MCF 10A (cell line): ENCODE measurements around the gene RINT1. TPM values are rescaled to one million over a fixed set of nuclear protein-coding genes. Genes with fewer than 3 reads are reported as not detected.
A peak's percentile ranks its signal among the peaks of the same experiment; 100 is the strongest.
"Not testable (repeated sequence)": the region's sequence is repeated elsewhere in the genome, so short reads cannot be mapped to it uniquely, and the experiment has no call there.

Source experiments
- BruUV-seq: library from RNA; stranded (reverse); fragments of 400-500 nt; replicated peaks from 2 replicates; lab custom pipeline; 2021; lab: Mats Ljungman, UMichigan
- CTCF ChIA-PET: fragments of 300-600 bp; sonication (Branson Sonifier 250); formaldehyde crosslinking; extraction: SDS; loops from one replicate; lab custom pipeline; 2021; ENCODE audit warnings: antibody characterized with exemption, inconsistent platforms; lab: Yijun Ruan, JAX
- POLR2A ChIA-PET: fragments of 300-600, 350-650 bp; sonication (Branson Sonifier 250); formaldehyde crosslinking; extraction: SDS; loops from one replicate; lab custom pipeline; 2020; ENCODE audit warnings: antibody characterized with exemption, inconsistent platforms; lab: Yijun Ruan, JAX
- DNase-seq: peaks from one replicate; pipeline ENCODE4 v3.0.0-alpha.2; 2018; ENCODE audit not compliant: unreplicated experiment
- H3K27ac Mint-ChIP-seq: one replicate; pipeline ENCODE4 v1.8.0; 2022; ENCODE audit warnings: mild to moderate bottlenecking, low read depth, mixed read lengths; ENCODE audit not compliant: unreplicated experiment
- H3K27me3 Mint-ChIP-seq: one replicate; pipeline ENCODE4 v1.8.0; 2022; ENCODE audit warnings: mixed read lengths; ENCODE audit not compliant: insufficient read depth, unreplicated experiment
- H3K36me3 Mint-ChIP-seq: one replicate; pipeline ENCODE4 v1.8.0; 2022; ENCODE audit warnings: mild to moderate bottlenecking, moderate library complexity, mixed read lengths; ENCODE audit not compliant: insufficient read depth, unreplicated experiment
- H3K4me1 Mint-ChIP-seq: one replicate; pipeline ENCODE4 v1.8.0; 2022; ENCODE audit warnings: mixed read lengths; ENCODE audit not compliant: insufficient read depth, unreplicated experiment
- H3K4me3 Mint-ChIP-seq: one replicate; pipeline ENCODE4 v1.8.0; 2022; ENCODE audit warnings: mild to moderate bottlenecking, moderate library complexity, mixed read lengths; ENCODE audit not compliant: unreplicated experiment
- H3K9me3 Mint-ChIP-seq: one replicate; pipeline ENCODE4 v1.8.0; 2022; ENCODE audit warnings: mixed read lengths; ENCODE audit not compliant: unreplicated experiment
- intact Hi-C: fragments of 100-400 bp; cut with micrococcal nuclease; formaldehyde crosslinking; loops from 2 replicates; pipeline ENCODE4 v1.14.1; 2022
- total RNA-seq: library from RNA; stranded (reverse); gene quantifications from 2 replicates; pipeline ENCODE4 v1.2.3, GENCODE V29; 2022
- TF ChIP-seq, protein P1 (sequence below): fragments of 200-600 bp; IDR thresholded peaks from one replicate; pipeline ENCODE4 v1.8.0; 2022; ENCODE audit warnings: antibody characterized with exemption, mild to moderate bottlenecking; ENCODE audit not compliant: unreplicated experiment

Gene RINT1
- total RNA-seq, 1 experiment from 2014 or later = 29.2 TPM

DNA sequence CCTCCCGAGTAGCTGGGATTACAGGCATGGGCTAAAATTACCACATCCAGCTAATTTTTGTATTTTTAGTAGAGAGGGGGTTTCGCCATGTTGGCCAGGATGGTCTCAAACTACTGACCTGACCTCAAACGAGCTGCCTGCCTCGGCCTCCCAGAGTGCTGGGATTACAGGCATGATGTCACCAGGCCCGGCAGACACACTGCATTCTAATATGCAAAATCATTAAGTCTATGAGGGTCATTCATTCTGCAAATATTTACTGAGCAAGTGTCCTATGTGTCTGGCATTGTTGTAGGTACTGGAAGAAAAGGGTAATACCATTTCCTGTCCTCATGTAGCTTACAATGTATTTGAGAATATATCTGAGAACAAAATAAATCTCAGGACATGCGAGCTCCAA, 12.6 kb upstream of the RINT1 start:
- BruUV-seq = TSS peak; percentile 22

DNA sequence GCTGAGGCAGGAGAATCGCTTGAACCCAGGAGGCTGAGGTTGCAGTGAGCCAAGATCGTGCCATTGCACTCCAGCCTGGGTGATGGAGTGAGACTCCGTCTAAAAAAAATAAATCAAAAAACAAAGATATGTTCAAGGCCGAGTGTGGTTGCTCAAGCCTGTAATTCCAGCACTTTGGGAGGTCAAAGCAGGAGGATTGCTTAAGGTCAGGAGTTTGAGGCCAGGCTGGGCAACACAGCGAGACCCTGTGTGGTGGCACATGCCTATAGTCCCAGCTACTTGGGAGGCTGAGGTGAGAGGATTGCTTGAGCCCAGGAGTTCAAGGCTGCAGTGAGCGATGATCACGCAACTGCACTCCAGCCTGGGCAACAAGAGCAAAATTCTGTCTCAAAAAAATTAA, 11.4 kb upstream of the RINT1 start:
- intact Hi-C loops = not testable (repeated sequence)

More for the DNA sequence above, 12.6 kb upstream of the RINT1 start:
- ChIA-PET POLR2A (interaction anchor here (0.6 to 0.9 kb wide), 3 partner anchors 11 to 16 kb away, joined by 3 read pairs; no protein-coding TSS in a partner anchor), CTCF (interaction anchor here (0.8 to 3.7 kb wide), 4 partner anchors 10 to 14 kb away, joined by 3 to 20 read pairs (median 4); partner anchors contain the start of gene RINT1)
- peaks cover 6% of the 10 kb centered on the region for H3K4me1 Mint-ChIP-seq
- H3K27ac Mint-ChIP-seq = peak overlapping the region; percentile 66
- H3K4me3 Mint-ChIP-seq = peak overlapping the region; percentile 46
- no peak for DNase-seq
- H3K36me3 Mint-ChIP-seq = peaks cover 29% of the 10 kb centered on the region
- intact Hi-C loops = no loop called here
- TF ChIP-seq, protein P1, sequence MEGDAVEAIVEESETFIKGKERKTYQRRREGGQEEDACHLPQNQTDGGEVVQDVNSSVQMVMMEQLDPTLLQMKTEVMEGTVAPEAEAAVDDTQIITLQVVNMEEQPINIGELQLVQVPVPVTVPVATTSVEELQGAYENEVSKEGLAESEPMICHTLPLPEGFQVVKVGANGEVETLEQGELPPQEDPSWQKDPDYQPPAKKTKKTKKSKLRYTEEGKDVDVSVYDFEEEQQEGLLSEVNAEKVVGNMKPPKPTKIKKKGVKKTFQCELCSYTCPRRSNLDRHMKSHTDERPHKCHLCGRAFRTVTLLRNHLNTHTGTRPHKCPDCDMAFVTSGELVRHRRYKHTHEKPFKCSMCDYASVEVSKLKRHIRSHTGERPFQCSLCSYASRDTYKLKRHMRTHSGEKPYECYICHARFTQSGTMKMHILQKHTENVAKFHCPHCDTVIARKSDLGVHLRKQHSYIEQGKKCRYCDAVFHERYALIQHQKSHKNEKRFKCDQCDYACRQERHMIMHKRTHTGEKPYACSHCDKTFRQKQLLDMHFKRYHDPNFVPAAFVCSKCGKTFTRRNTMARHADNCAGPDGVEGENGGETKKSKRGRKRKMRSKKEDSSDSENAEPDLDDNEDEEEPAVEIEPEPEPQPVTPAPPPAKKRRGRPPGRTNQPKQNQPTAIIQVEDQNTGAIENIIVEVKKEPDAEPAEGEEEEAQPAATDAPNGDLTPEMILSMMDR = no peak
- no peaks in the 10 kb centered on the region for H3K27me3 Mint-ChIP-seq
- H3K9me3 Mint-ChIP-seq = no peaks in the 10 kb centered on the region

DNA sequence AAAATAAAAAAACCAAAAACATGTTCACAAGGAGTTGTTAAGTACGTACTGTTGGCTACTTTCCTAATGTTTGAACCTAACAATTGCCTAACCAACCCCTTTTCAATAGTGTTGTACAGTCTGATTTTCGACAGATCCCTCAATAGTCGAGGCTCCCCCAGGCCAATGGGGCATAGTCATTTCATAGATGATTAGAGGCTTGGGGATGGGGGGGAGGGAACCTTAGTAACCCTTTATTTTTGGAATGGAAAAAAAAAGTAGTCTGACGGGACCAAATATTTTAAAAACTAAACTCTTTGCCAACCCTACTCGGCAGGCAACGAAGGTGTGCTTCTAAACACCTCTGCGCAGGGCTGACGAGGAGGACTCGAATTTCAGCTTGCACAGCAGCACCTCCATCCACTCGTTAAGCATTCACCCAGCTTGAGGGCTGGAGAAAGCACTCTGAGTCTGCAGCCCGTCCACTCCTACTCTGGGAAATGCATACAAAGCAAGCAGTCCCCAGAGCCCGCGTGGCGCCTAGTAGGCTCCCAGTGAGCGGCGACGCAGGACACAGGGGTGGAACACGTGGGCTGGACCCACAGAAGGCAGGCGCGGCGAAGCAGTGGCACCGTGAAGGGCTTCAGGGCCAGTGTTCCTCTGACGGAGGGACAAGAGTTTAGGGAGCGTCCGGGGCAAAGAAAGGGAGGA, 10.8 kb upstream of the RINT1 start:
- ChIA-PET CTCF (interaction anchor here (0.7 to 3.7 kb wide), 2 partner anchors 10 to 11 kb away, joined by 3 to 20 read pairs; partner anchors contain the start of gene RINT1), POLR2A (interaction anchor here (0.6 to 1.5 kb wide), 6 partner anchors 11 to 535 kb away, joined by 3 to 7 read pairs (median 3); partner anchors contain the start of gene RINT1)
- intact Hi-C loops = no loop called here
- Mint-ChIP-seq H3K36me3 (peaks cover 21% of the 10 kb centered on the region), H3K27me3 (no peaks in the 10 kb centered on the region), H3K9me3 (no peaks in the 10 kb centered on the region), H3K4me3 (peak overlapping the region; percentile 86), H3K27ac (no peak overlapping the region), H3K4me1 (peaks cover 6% of the 10 kb centered on the region)
- BruUV-seq = no TSS peak
- DNase-seq = peak; percentile 60
- TF ChIP-seq, protein P1 = no peak

More for the DNA sequence above, 11.4 kb upstream of the RINT1 start:
- DNase-seq, H3K4me1 Mint-ChIP-seq, H3K27ac Mint-ChIP-seq, H3K9me3 Mint-ChIP-seq, H3K27me3 Mint-ChIP-seq: not testable (repeated sequence)
- peak overlapping the region; percentile 86 for H3K4me3 Mint-ChIP-seq
- H3K36me3 Mint-ChIP-seq = peaks cover 22% of the 10 kb centered on the region
- ChIA-PET POLR2A (interaction anchor here (0.6 to 1.5 kb wide), 7 partner anchors 11 to 536 kb away, joined by 3 to 7 read pairs (median 3); partner anchors contain the start of gene RINT1), CTCF (interaction anchor here (1.2 to 3.7 kb wide), 2 partner anchors 11 to 16 kb away, joined by 3 to 20 read pairs; partner anchors contain the start of gene RINT1)
- TSS peak; percentile 45 for BruUV-seq

DNA sequence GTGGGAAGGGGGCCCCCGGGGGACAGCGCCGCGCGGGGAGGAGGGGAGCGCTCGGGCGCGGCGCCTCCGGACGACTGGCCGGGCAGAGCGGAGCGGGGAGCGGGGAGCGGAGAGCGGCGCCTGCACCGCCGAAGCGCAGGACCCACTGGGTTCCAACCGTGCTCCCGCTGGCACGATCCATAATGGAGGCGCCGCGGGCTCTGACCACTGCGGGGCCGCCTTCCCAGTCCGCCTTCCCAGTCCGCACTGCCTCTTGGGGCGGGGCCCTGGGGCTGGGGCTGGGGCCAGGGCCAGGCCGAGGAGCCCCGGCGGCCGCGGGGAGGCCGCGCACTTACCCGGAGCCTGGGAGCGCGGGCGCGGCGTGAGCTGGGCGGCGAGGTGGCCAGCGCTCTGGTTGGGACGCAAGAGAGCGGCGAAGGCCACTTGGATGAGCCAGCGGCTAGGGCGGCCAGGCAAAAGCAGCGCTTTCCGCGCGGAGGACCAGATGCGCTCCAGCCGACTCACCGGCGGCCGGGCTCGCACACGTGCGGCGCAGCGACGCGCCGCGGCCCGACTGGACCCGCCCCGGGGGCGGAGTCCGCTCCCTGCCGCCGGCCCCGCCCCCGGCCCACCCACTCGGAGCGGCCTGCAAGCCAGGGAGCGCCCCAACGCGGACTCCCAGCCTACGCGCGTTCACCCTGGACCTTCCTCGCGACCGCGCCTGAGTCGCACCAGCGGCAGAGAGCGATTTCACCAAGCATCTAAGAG, 10.1 kb upstream of the RINT1 start, which contains the start of gene PUS7:
TSS of gene PUS7 (minus strand) at position 555 of the 747 bp plus-strand sequence. CDS start 13,759 bp downstream, outside the sequence.
- BruUV-seq = no TSS peak
- peaks cover 14% of the 10 kb centered on the region for H3K36me3 Mint-ChIP-seq
- CTCF ChIA-PET = interaction anchor here (0.7 kb wide), 1 partner anchor 10 kb away, joined by 3 read pairs; the partner anchor contains the start of gene RINT1
- peak within 1 kb of the TSS; percentile 86 for H3K4me3 Mint-ChIP-seq
- DNase-seq = peak; percentile 87
- TF ChIP-seq, protein P1 = no peak
- H3K9me3 Mint-ChIP-seq = no peaks in the 10 kb centered on the region
- POLR2A ChIA-PET = interaction anchor here (1.1 kb wide), 1 partner anchor 534 kb away, joined by 3 read pairs; no protein-coding TSS in a partner anchor
- peaks cover 6% of the 10 kb centered on the region for H3K4me1 Mint-ChIP-seq
- no peak within 1 kb of the TSS for H3K27ac Mint-ChIP-seq
- no peaks in the 10 kb centered on the region for H3K27me3 Mint-ChIP-seq
- intact Hi-C loops = no loop called here

DNA sequence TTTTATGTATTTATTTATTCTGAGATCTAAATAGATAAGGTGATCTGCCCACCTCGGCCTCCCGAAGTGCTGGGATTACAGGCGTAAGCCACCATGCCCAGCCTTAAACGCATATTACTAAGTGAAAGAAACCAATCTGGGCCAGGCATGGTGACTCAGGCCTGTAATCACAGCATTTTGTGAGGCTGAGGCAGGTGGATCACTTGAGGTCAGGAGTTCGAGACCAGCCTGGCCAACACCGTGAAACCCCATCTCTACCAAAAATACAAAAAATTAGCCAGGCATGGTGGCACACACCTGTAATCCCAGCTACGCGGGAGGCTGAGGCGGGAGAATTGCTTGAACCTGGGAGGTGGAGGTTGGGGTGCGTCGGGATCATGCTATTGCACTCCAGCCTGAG, 7.6 kb upstream of the RINT1 start:
- H3K27me3 Mint-ChIP-seq, H3K9me3 Mint-ChIP-seq, BruUV-seq, H3K27ac Mint-ChIP-seq, H3K4me1 Mint-ChIP-seq, H3K4me3 Mint-ChIP-seq, intact Hi-C loops, DNase-seq, H3K36me3 Mint-ChIP-seq: not testable (repeated sequence)
- ChIA-PET POLR2A (interaction anchor here (1.9 kb wide), 1 partner anchor 8 kb away, joined by 13 read pairs; the partner anchor contains the start of gene RINT1), CTCF (interaction anchor here (0.9 kb wide), 1 partner anchor 7 kb away, joined by 3 read pairs; the partner anchor contains the start of gene RINT1)
